GM19193 (cell line): Measurements from ENCODE around the gene TTC34.

Experiments
- POLR2A ChIP-seq: IDR thresholded peaks from 4 replicates; pipeline ENCODE4 v1.6.1; 2011; ENCODE audit not compliant: insufficient read depth, insufficient read length; ENCODE audit errors: extremely low read depth

TTC34 gene

DNA sequence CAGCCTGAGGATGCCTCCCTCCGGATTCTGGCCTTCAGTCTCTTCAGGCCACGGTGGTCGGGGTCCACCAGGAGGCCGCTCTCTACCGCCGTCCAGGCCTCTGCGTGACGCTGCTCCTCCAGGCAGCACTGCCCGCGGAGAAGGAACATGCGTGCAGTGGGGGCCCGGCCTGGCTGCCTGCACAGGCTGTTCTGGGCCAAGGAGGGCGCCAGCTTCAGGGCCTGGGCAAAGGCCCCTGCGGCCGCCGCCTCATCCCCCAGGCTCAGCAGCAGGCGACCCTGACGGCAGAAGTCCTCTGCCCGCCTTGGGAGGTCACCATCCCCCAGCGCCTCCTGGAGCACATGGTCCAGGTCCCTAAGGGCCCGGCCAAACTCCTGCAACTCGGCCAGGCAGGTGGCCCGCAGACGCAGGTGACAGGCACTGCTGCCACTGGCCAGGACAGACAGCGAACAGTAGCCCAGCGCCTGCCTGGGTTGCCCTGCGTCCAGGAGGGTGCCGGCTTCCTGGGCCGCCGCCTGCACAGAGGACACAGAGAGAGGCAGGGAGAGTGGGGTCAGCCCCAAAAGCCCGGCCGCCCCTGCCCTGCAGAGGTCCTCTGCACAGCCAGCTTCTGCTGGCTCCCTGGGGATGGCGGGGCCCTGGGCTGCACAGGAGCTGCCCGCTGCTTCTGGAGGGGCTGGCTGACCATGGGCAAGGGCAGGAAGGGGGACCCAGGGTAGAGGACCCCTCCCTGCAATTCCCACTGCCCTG, 159.9 kb downstream of the TTC34 start:
- no peak for TF ChIP-seq POLR2A

DNA sequence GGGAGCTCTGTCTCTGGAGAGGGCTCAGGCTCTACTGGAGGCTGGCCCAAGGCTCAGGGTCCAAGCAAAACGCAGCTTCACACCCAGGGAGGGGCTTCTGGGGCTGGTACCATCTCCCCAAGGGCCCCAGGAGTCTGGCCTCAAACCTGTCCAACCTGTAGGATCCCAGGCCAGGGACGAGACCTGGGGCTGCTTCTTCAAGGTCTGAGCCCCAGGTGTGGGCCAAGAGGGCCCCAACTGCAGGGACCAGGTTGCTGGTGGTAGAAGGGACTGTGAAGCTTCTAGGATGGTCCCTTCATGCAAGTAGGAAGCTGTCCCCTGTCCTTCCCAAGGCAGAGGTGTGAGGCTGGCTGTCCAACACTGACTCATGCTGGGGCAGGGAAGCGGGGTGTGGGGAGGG, 160.9 kb downstream of the TTC34 start:
- no peak for TF ChIP-seq POLR2A

DNA sequence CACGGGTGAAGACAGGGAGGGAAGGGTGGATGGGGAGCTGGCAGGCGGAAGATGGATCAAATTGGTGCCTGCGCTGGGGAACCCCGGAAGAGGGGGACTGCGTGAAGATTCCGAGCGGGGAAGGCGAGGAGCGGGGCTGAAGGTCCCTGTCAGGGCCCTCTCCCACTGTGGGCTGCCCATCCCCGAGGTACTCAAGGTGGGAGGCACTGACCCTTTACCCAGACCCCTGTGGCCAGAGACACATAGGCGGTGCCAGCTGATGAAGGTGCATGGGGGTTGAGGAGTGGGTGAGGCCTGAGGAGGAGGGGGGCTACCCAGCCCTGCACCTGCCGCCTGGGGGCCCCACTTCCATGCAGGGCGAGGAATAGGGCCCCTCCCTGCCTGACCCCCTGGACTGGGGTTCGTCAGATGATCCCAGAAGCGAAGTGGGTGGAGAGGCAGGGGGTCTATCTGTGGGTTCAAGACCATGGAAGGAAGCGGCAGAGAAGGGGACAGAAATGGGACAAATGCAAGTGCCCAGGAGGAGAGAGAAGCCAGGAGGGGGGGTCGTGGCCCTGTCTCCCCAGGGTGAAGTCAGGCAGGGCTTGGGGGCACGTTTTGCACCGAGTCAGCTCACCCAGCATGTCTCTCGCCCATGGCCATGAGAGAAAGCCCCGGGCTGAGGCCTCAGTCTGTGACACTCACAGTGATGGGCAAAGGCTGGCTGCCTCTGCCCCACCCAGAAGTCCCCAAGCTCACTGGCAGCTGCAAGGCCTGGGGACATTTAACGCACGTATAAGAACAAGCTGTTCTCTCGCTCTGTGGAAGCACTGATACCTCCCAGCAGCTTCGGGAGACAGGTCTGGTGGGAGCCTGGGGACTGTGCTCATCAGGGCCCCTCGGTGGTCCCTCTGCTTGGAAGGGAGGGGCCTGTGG, 161.6 kb downstream of the TTC34 start:
- TF ChIP-seq POLR2A: no peak

DNA sequence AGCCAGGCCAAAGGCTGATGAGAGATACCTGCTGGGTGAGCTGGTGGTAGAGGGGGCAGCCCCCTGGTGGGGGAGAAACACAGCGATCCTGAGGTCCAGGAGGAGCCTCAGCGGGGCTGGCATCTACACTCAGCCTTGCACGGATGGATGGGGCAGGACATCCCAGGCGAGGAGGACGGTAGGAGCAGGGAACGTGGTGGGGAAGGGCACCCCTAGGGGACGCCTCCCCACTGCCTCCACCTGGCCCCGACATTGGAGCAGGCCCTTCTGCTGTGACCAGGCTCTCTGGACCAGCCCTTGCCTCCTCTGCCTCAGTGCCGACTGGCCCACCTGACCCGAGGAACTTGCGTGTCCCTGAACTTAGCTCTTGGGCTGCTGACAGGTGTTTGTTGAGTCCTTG, 162.3 kb downstream of the TTC34 start:
- TF ChIP-seq POLR2A: no peak

DNA sequence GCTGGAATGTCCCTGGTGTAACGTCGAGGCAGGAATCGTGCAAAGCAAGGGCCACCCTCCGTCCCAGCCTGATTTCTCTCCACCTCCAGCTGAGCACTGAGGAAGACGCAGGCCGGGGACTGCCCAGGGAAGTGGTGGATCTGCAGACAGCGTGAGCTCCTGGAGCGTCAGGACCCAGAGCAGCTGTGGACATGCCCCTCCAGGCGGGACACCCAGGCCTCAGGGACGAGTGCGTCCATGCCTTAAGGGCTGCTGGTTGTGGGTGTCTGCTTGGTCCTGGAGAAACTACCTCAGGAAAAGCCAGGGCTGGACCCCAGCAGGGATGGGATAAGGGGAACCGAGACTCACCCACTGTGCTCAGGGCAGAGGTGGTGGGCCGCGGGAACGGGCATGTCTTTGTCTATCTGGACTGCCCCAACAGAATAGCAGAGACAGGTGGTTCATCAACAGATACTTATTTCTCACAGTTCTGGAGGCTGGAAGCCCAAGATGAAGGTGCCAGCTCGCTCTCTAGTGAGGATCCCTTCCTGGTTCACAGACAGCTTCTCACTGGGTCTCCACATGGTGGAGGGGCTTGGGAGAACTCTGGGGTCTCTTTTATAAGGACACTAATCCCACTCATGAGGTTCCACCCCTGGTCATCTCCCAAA, 162.9 kb downstream of the TTC34 start:
- no peak for TF ChIP-seq POLR2A

DNA sequence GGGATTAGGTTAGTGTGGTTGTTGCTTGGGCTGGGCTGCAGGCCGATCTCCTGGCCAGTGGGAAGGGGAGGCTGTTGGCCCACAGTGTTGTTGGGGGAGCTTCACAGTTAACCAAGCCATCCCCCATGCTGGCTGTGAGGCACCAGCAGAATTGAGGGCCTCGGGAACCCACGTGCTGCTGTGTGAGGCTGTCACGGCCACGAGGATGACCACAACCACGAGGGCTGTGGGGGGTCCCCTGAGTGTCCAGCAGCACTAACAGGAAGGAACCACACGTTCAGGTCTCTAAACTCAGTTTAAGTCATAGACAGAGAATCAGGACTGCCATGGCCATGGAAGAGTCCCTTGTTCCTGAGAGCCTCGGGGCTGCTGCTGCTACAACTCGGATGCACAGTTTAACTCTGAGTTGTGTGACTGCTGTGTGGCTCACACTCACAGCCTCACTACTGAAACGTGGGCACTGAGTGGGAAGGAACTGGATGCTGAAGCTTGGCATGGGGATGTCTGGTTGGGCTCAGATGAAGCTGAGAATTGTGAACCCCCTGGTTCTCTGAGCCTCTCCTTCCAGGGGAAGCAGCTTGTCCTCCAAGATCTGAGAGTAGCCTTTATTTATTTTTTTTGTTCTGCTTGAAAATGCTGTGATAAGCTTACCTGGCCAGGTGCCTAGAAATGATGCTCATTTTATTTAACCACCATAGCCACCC, 163.9 kb downstream of the TTC34 start:
- TF ChIP-seq POLR2A: no peak

DNA sequence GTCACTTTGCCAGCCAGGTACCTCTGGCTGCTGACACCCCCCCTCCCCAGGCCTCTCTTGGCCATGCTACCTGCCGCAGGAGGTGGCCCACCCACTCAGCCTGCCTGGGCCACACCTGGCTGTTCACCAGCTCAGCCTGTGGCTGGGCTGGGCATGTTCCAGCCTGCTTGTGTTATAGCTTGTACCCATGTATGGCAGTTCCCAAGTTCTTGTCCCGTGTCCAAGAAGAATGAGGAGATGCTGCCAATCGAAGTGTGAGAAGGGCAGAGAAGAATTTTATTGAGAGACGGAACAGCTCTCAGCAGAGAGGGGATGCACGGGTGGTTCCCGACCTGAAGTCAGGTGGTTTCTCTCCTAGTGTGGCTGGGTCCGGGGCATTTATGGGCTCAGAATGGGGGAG, 164.8 kb downstream of the TTC34 start:
- TF ChIP-seq POLR2A: no peak

DNA sequence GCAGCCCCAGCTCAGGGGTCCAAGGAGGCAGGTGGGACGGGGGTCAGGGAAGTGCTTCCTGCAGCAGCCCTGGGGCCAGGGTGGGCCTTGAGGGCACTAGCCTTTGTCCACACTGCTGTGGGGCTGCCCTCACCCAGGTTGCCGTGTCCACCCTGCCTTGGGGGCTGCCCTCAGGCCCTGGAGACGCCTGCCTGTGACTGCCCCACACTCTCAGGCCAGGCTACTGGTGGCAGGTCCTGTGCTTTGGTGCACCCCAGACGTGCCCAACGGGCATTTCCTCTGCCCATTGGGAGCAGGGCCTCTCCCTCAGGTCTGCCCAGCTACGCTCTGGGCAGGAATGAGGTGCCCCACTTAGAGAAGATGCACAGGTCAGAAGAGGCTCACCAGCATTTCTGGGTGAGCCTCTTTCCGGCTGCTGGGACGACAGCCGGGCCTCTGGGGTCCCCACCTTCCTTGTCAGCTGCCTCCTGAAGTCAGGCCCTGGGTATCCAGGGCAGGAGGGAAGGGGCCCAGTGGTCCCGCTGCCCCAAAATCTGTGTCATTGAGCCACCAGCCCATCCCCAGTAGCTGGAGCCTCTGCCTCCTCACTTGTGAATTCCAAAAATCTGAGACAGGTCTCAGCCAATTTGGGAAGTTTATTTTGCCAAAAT, 166.0 kb downstream of the TTC34 start:
- no peak for TF ChIP-seq POLR2A

DNA sequence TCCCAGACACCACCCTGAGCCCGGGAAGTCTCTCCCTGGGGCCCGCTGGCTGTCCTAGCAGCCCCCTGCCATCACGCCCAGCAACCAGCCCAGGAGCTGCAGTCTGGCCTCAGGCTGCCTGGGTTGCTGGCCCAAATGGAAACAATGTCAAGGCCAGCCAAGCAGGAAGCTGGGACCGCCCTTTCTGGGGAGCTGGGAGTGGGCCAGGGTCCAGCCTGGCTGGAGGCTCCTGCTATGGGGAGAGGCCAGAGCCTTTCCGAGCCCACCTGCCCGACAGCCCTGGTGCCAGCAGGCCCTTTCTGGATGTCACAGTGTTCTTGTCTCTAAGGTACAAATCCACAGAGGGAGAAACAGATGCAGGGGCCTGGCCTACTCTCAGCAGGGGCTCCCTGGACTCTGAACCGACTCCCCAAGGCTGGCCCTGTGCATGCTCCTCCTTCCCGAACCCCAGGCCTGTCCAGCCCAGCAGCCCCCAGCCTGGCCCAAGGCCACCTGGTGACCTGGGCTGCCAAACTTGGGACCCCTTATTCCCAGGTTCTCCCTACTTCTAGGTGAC, 167.5 kb downstream of the TTC34 start:
- no peak for TF ChIP-seq POLR2A

DNA sequence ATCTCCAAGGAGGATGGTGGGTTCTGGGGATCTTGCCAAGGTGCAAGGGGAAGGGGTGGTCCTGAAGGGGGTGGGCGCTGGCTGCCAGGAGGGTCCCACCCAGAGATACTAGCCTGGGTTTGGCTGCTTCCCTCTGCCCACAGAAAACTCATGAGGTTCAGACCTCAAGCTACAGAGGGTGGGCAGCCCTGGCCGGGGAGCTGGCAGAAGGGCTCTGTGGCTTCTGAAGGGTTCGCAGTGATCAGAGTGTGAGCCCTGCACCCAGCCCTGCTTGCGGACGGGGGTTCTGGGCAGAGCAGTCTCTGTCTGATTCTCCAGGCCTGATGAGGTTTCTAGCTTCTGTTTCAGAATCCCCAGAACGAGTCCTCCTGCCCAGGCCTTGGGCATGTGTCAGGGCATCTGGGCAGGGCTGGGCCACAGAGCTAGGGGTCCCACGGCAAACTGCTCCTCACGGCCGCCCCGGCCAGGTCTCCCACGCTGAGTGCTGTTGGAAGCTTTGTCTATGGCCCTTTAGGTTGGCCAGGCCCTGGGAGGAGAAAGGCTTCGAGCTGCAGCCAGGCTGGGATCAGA, 168.0 kb downstream of the TTC34 start:
- TF ChIP-seq POLR2A: no peak

DNA sequence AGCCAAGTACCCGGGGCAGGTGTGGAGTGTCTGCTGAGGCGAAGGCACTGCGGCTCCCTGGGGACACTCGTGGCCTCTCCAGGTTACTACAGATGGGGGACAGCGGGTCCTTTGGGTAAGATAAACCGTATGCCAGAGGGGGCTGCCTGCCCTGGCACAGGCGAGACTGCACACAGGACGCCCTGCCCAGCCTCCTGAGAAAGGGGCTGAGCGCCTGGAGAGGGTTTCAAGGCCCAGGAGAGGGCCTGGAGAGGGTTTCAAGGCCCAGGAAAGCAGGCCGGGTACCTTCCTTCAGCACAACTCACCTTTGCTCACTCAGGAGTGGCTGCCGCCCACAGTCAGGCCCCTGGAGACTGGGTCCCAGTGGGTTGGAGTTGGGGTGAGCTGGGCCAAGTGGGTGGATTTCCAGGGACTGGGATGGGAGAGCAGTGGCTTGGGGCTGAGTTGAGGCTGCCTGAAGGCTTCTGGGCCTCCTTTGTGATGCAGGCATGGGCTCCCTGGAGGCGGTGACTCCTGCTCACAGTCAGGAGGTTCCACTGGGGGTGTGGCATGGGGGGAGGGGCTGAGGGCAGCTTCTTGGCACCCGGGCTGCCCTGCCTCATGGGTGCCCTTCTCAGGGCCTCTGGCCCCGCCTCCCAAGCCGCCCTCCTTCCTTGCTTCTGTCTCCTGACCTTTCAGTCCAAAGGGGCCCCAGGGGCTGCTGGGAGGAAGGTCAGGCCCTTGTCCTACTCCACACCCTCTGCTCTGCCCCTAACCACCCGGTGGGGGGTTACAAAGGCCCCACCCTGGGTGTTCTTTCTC, 168.7 kb downstream of the TTC34 start, which contains the start of gene MMEL1:
MMEL1 (minus strand) TSS at position 456 of the 801 bp plus-strand sequence. CDS start 3,532 bp downstream, outside the sequence.
- no peak for TF ChIP-seq POLR2A

DNA sequence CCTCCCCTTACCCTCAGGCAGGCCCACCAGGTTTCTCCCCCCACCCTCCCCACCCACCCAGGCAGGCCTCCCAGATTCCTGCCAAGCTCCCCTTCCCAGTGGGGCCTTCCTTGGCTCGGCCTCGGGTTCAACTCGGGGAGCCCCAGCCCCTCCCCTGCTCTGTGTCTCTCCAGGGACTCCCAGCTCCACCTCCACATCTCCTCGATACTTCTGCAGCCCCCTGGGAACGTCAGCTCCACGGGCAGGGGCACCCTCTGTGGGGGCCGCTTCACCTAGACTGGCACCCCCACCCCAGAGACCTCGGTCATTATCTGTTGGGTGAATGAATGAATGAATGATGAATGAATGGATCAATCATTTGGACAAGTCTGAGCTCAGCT, 169.5 kb downstream of the TTC34 start:
- no peak for TF ChIP-seq POLR2A
